PFSK-1 (cell line): Measurements from ENCODE around the gene STARD13.

Source experiments
- FOXP2 ChIP-seq: optimal IDR thresholded peaks from 2 replicates; pipeline ENCODE3; 2011; ENCODE audit warnings: borderline replicate concordance, control low read depth, inconsistent platforms; ENCODE audit not compliant: insufficient read depth; ENCODE audit errors: extremely low read length, extremely low read depth
- POLR2AphosphoS5 ChIP-seq: IDR thresholded peaks from 2 replicates; pipeline ENCODE4 v1.6.1; 2012; ENCODE audit warnings: low read depth, mild to moderate bottlenecking, control low read depth, low read length, moderate library complexity
- TAF1 ChIP-seq: IDR thresholded peaks from 2 replicates; pipeline ENCODE4 v1.6.1; 2012; ENCODE audit warnings: low read length, control low read depth, borderline replicate concordance; ENCODE audit not compliant: insufficient read depth
- TF ChIP-seq, protein P1 (sequence below), 2 experiments: IDR thresholded peaks; 2 replicates each; pipeline versions ENCODE4 v1.6.1 to v1.8.0; 2011 to 2012; ENCODE audit warnings: low read depth in 2 of 2, low read length in 2 of 2, control low read depth in 1 of 2, inconsistent platforms in 1 of 2, mild to moderate bottlenecking in 1 of 2, moderate library complexity in 1 of 2; ENCODE audit not compliant: insufficient read depth in 1 of 2

DNA sequence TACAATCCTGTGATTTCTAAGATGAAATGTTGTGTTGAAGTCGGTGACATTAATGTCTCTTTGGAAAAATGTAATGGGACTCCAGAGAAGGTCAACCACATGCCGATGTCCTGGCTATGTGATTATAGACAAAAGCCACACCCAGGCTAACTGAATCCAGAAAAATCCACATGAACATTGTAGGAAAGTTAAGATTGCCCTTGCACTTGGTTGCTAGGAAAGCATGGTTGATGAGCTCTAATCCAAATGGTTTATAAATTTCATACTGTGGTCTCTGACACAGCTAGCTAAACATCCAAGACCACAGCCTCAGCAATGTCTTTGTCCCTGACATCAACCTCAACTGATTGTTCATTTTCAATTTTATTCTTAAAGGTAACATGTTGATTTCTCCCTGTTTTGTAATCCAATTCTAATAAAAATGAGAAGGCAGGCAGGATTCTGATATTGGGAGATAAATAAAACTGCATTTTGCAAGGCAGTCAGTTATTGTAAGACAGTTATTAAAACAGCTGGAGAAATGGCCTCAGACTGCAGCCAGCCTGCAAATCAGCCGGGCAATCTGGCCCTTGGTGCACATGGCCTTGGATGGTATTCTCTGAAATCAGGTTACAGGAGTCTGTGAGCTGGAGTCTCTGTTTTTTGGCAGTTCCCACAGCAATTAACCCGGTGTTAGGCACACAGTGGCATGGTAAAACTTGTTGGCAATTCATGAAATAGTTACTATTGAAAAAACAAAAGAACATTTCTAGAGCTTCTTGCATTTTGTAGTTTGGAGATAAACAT lies 93.9 kb downstream of the STARD13 start:
- TF ChIP-seq, protein P1, sequence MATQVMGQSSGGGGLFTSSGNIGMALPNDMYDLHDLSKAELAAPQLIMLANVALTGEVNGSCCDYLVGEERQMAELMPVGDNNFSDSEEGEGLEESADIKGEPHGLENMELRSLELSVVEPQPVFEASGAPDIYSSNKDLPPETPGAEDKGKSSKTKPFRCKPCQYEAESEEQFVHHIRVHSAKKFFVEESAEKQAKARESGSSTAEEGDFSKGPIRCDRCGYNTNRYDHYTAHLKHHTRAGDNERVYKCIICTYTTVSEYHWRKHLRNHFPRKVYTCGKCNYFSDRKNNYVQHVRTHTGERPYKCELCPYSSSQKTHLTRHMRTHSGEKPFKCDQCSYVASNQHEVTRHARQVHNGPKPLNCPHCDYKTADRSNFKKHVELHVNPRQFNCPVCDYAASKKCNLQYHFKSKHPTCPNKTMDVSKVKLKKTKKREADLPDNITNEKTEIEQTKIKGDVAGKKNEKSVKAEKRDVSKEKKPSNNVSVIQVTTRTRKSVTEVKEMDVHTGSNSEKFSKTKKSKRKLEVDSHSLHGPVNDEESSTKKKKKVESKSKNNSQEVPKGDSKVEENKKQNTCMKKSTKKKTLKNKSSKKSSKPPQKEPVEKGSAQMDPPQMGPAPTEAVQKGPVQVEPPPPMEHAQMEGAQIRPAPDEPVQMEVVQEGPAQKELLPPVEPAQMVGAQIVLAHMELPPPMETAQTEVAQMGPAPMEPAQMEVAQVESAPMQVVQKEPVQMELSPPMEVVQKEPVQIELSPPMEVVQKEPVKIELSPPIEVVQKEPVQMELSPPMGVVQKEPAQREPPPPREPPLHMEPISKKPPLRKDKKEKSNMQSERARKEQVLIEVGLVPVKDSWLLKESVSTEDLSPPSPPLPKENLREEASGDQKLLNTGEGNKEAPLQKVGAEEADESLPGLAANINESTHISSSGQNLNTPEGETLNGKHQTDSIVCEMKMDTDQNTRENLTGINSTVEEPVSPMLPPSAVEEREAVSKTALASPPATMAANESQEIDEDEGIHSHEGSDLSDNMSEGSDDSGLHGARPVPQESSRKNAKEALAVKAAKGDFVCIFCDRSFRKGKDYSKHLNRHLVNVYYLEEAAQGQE (IDR thresholded peaks at IDR 0.05; ENCODE audit: insufficient read depth in 1 of 2, low read depth in 2 of 2, low read length in 2 of 2): no peak
- no peak for TF ChIP-seq POLR2AphosphoS5
- no peak for TF ChIP-seq FOXP2
- TF ChIP-seq TAF1: no peak
